OCI-LY1 (cell line): Measurements from ENCODE around the gene EXD2.

ENCODE experiments used
- EZH2 ChIP-seq: fragments of 200-600 bp; sonication (generic), shearing (Covaris generic); IDR thresholded peaks from 2 replicates; pipeline ENCODE4 v1.8.0; 2017; ENCODE audit warnings: borderline replicate concordance, mixed run types, mild to moderate bottlenecking, antibody characterized with exemption, low read length, moderate library complexity, mixed read lengths
- TF ChIP-seq, protein P1 (sequence below): fragments of 200-600 bp; sonication (generic), shearing (Covaris generic); IDR thresholded peaks from 2 replicates; pipeline ENCODE4 v1.5.1; 2017; ENCODE audit warnings: mild to moderate bottlenecking, antibody characterized with exemption, low read length, moderate library complexity, mixed read lengths

DNA sequence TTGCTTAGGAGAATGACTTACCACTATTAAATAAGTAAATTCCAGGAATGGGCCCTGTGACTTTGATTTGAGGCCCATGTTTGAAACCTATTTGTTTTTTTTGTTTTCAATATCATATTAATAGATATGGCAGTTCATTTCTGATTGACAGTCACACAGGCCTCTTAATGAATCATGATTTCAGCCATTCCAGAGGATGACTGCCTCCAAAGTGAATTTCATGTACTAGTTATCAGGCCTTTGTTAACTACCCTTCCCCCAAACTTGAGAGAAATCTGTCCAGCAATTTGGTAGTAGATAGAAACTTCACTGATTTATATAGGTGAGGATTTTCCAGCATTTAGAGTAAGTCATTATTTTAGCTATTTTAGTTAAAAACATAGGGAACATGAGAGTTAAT is 42.8 kb downstream of the EXD2 start:
- TF ChIP-seq, protein P1, sequence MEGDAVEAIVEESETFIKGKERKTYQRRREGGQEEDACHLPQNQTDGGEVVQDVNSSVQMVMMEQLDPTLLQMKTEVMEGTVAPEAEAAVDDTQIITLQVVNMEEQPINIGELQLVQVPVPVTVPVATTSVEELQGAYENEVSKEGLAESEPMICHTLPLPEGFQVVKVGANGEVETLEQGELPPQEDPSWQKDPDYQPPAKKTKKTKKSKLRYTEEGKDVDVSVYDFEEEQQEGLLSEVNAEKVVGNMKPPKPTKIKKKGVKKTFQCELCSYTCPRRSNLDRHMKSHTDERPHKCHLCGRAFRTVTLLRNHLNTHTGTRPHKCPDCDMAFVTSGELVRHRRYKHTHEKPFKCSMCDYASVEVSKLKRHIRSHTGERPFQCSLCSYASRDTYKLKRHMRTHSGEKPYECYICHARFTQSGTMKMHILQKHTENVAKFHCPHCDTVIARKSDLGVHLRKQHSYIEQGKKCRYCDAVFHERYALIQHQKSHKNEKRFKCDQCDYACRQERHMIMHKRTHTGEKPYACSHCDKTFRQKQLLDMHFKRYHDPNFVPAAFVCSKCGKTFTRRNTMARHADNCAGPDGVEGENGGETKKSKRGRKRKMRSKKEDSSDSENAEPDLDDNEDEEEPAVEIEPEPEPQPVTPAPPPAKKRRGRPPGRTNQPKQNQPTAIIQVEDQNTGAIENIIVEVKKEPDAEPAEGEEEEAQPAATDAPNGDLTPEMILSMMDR = no peak
- TF ChIP-seq EZH2 = no peak
